H1 (cell line): ENCODE data around the gene DDA1. TPM values are rescaled to one million over a fixed set of nuclear protein-coding genes. Genes with fewer than 3 reads are reported as not detected.

ENCODE experiments used
- CTCF ChIA-PET: fragments of 300-600 bp; sonication (Branson Sonifier 250); formaldehyde crosslinking; loops from one replicate; lab custom pipeline; 2021; ENCODE audit not compliant: partially characterized antibody; lab: Charles Lee
- POLR2A ChIA-PET: fragments of 300-600 bp; sonication (Branson Sonifier 250); formaldehyde crosslinking; loops from one replicate; lab custom pipeline; 2021; ENCODE audit warnings: inconsistent platforms; ENCODE audit not compliant: partially characterized antibody; lab: Charles Lee
- DNase-seq, 2 experiments: peaks; one replicate each; pipeline versions ENCODE4 v3.0.0 to v3.0.0-alpha.2; 2010 to 2022; ENCODE audit warnings: low spot score in 2 of 2, low read depth in 1 of 2, mixed read lengths in 1 of 2
- FAIRE-seq: peaks from 2 replicates; lab custom pipeline; 2011; peaks lifted over from hg19 to GRCh38; lab: Jason Lieb, UNC
- H2AFZ ChIP-seq: 2 replicates; pipeline ENCODE4 v1.8.1; 2012; ENCODE audit warnings: low read length, inconsistent platforms
- H2AK5ac ChIP-seq: 2 replicates; pipeline ENCODE4 v1.6.1; 2013; ENCODE audit warnings: low read depth, low read length
- H2BK120ac ChIP-seq: replicated peaks from 2 replicates; pipeline ENCODE3; 2013; ENCODE audit warnings: low read depth, low read length, inconsistent platforms
- H2BK12ac ChIP-seq: 2 replicates; pipeline ENCODE4 v1.6.1; 2013; ENCODE audit warnings: low read depth, low read length
- H2BK15ac ChIP-seq: 2 replicates; pipeline ENCODE4 v1.6.1; 2013; ENCODE audit warnings: low read length
- H2BK20ac ChIP-seq: 2 replicates; pipeline ENCODE4 v1.6.1; 2013; ENCODE audit warnings: low read length
- H2BK5ac ChIP-seq: 2 replicates; pipeline ENCODE4 v1.6.1; 2013; ENCODE audit warnings: low read depth, low read length
- H3K14ac ChIP-seq: 2 replicates; pipeline ENCODE4 v1.6.1; 2013; ENCODE audit warnings: inconsistent platforms; ENCODE audit not compliant: insufficient read length
- H3K18ac ChIP-seq: 2 replicates; pipeline ENCODE4 v1.6.1; 2013; ENCODE audit warnings: low read length; ENCODE audit errors: extremely low read depth
- H3K23ac ChIP-seq: 2 replicates; pipeline ENCODE4 v1.6.1; 2013; ENCODE audit warnings: inconsistent platforms; ENCODE audit not compliant: insufficient read length
- H3K23me2 ChIP-seq: 2 replicates; pipeline ENCODE4 v1.6.1; 2013; ENCODE audit warnings: low read depth, low read length
- H3K27ac ChIP-seq: 2 replicates; pipeline ENCODE4 v1.6.1; 2011; ENCODE audit warnings: low read depth, low read length, inconsistent platforms
- H3K27me3 ChIP-seq, 4 experiments: replicated peaks in 1 of 4; 1 replicate in 1 of 4; 2 replicates in 3 of 4; pipeline versions ENCODE4 v1.6.1 to v1.8.1; 2011 to 2013; ENCODE audit warnings: low read length in 3 of 4, mild to moderate bottlenecking in 3 of 4, inconsistent platforms in 2 of 4, mixed read lengths in 2 of 4, moderate library complexity in 1 of 4; ENCODE audit not compliant: control insufficient read depth in 3 of 4, insufficient read depth in 3 of 4; ENCODE audit errors: extremely low read depth in 1 of 4
- H3K36me3 ChIP-seq, 4 experiments: 2 replicates each; pipeline versions ENCODE4 v1.6.1 to v1.8.1; 2011 to 2013; ENCODE audit warnings: mild to moderate bottlenecking in 4 of 4, low read length in 3 of 4, moderate library complexity in 2 of 4, control low read depth in 1 of 4, inconsistent platforms in 1 of 4; ENCODE audit not compliant: insufficient read depth in 4 of 4, control insufficient read depth in 2 of 4
- H3K4ac ChIP-seq: replicated peaks from 2 replicates; pipeline ENCODE3; 2013; ENCODE audit warnings: low read length, low read depth, mixed read lengths, inconsistent platforms; ENCODE audit not compliant: insufficient read length
- H3K4me1 ChIP-seq, 4 experiments: replicated peaks in 1 of 4; 1 replicate in 1 of 4; 2 replicates in 3 of 4; pipeline versions ENCODE4 v1.6.1 to v1.8.1; 2011 to 2013; ENCODE audit warnings: low read length in 3 of 4, inconsistent platforms in 2 of 4, mixed read lengths in 1 of 4; ENCODE audit not compliant: insufficient read depth in 4 of 4, control insufficient read depth in 3 of 4
- H3K4me2 ChIP-seq, 2 experiments: 2 replicates each; pipeline versions ENCODE4 v1.6.1 to v1.8.1; 2011 to 2013; ENCODE audit warnings: low read depth in 2 of 2, low read length in 2 of 2, control low read depth in 1 of 2, inconsistent platforms in 1 of 2, mild to moderate bottlenecking in 1 of 2; ENCODE audit not compliant: insufficient read depth in 1 of 2
- H3K4me3 ChIP-seq, 4 experiments: fragments of 200-600, 300-600 bp in 1 of 4; sonication (generic), shearing (Covaris generic), sonication (Bioruptor Twin) in 1 of 4; 2 replicates each; pipeline versions ENCODE4 v1.5.1 to v1.8.1; 2011 to 2016; ENCODE audit warnings: low read length in 4 of 4, low read depth in 3 of 4, control low read depth in 2 of 4, inconsistent platforms in 2 of 4, mild to moderate bottlenecking in 2 of 4, mixed read lengths in 1 of 4, moderate library complexity in 1 of 4; ENCODE audit not compliant: insufficient read depth in 2 of 4; ENCODE audit errors: extremely low read depth in 1 of 4
- H3K56ac ChIP-seq: replicated peaks from 2 replicates; pipeline ENCODE3; 2013; ENCODE audit warnings: low read depth, mild to moderate bottlenecking, mixed read lengths, low read length, inconsistent platforms; ENCODE audit not compliant: insufficient read length
- H3K79me1 ChIP-seq: 2 replicates; pipeline ENCODE4 v1.6.1; 2013; ENCODE audit warnings: low read depth, low read length, control low read depth
- H3K79me2 ChIP-seq, 2 experiments: 2 replicates each; pipeline versions ENCODE4 v1.6.1 to v1.8.1; 2012 to 2013; ENCODE audit warnings: low read length in 2 of 2, mild to moderate bottlenecking in 2 of 2, inconsistent platforms in 1 of 2; ENCODE audit not compliant: insufficient read depth in 2 of 2, control insufficient read depth in 1 of 2
- H3K9ac ChIP-seq, 4 experiments: replicated peaks in 1 of 4; 1 replicate in 1 of 4; 2 replicates in 3 of 4; pipeline versions ENCODE4 v1.6.1 to v1.8.1; 2011 to 2013; ENCODE audit warnings: low read depth in 3 of 4, low read length in 3 of 4, control low read depth in 2 of 4, mild to moderate bottlenecking in 2 of 4, moderate library complexity in 2 of 4, inconsistent platforms in 1 of 4; ENCODE audit errors: extremely low read depth in 1 of 4
- H3K9me3 ChIP-seq, 2 experiments: 2 replicates each; pipeline versions ENCODE4 v1.6.1 to v1.8.1; 2012 to 2013; ENCODE audit warnings: mild to moderate bottlenecking in 2 of 2, moderate library complexity in 2 of 2, control low read depth in 1 of 2, inconsistent platforms in 1 of 2, low read depth in 1 of 2, low read length in 1 of 2, mixed read lengths in 1 of 2; ENCODE audit not compliant: insufficient read depth in 2 of 2
- H4K20me1 ChIP-seq, 2 experiments: replicated peaks in 1 of 2; 2 replicates each; pipeline versions ENCODE3 to v1.8.1; 2011 to 2013; ENCODE audit warnings: inconsistent platforms in 2 of 2, low read length in 2 of 2, mild to moderate bottlenecking in 1 of 2; ENCODE audit not compliant: insufficient read depth in 2 of 2, control insufficient read depth in 1 of 2
- H4K5ac ChIP-seq: 2 replicates; pipeline ENCODE4 v1.6.1; 2013; ENCODE audit warnings: low read length, low read depth, mixed read lengths, inconsistent platforms; ENCODE audit not compliant: insufficient read length
- H4K8ac ChIP-seq: 2 replicates; pipeline ENCODE4 v1.8.0; 2013; ENCODE audit warnings: mild to moderate bottlenecking, moderate library complexity, low read length, inconsistent platforms; ENCODE audit not compliant: insufficient read depth; ENCODE audit errors: extremely low read depth
- H4K91ac ChIP-seq: replicated peaks from 2 replicates; pipeline ENCODE3; 2013; ENCODE audit warnings: low read length, mixed read lengths, inconsistent platforms; ENCODE audit not compliant: insufficient read length
- CBX5 ChIP-seq: fragments of 300-800, 300-1000 bp; sonication (generic); IDR thresholded peaks from 2 replicates; pipeline ENCODE4 v1.7.1; 2016; ENCODE audit warnings: antibody characterized with exemption, low read length, low read depth
- CHD2 ChIP-seq: IDR thresholded peaks from 2 replicates; pipeline ENCODE4 v1.6.1; 2012; ENCODE audit warnings: low read length, improper control_type of control experiment
- KDM1A ChIP-seq: fragments of 200-600, 300-600 bp; sonication (generic); IDR thresholded peaks from 2 replicates; pipeline ENCODE4 v1.7.1; 2016; ENCODE audit warnings: mild to moderate bottlenecking, low read length, borderline replicate concordance
- TAF1 ChIP-seq: IDR thresholded peaks from 2 replicates; pipeline ENCODE4 v1.6.1; 2011; ENCODE audit warnings: mild to moderate bottlenecking, low read depth, low read length
- WGBS, 2 experiments: shearing (Covaris generic) in 1 of 2; methylation state at CpG; one replicate each; pipeline versions ENCODE4 v1.1.6 to v1.1.7; 2013 to 2015; ENCODE audit warnings: low lambda C conversion rate in 2 of 2, mixed read lengths in 2 of 2, inconsistent platforms in 1 of 2, low coverage in 1 of 2, missing lambda C conversion rate in 1 of 2; ENCODE audit not compliant: insufficient replicate concordance in 2 of 2, insufficient coverage in 1 of 2, insufficient read length in 1 of 2; ENCODE audit errors: extremely low coverage in 1 of 2, missing lambda C conversion rate in 1 of 2; 5-methylcytosine and 5-hydroxymethylcytosine counted together
- polyA plus RNA-seq, 7 experiments: library from polyadenylated mRNA; depleted of rRNA in 3 of 7; stranded (reverse) in 5 of 7; unstranded in 2 of 7; fragments of >200 nt in 5 of 7; fragments of 200-250 nt in 2 of 7; gene quantifications; 1 replicate in 5 of 7; 2 replicates in 1 of 7; 4 replicates in 1 of 7; pipeline versions ENCODE4 v1.2.1 to v1.2.3, GENCODE V29; 2011 to 2013; ENCODE audit warnings: missing spikeins in 2 of 7, mixed read lengths in 2 of 7
- total RNA-seq: library from RNA; stranded (reverse); fragmentation: NEBNext Ultra II Directional; extraction: Animal tissue kit (Norgen Biotek cat#: 25700); gene quantifications from 2 replicates; pipeline ENCODE4 v1.2.1, GENCODE V29; 2021

Gene DDA1
- total and polyA plus RNA-seq, 2 of the 8 experiments (the other 6 are each of a cell fraction or from before 2014, with no cell fraction given) = 29.2 to 34.5 TPM

DNA sequence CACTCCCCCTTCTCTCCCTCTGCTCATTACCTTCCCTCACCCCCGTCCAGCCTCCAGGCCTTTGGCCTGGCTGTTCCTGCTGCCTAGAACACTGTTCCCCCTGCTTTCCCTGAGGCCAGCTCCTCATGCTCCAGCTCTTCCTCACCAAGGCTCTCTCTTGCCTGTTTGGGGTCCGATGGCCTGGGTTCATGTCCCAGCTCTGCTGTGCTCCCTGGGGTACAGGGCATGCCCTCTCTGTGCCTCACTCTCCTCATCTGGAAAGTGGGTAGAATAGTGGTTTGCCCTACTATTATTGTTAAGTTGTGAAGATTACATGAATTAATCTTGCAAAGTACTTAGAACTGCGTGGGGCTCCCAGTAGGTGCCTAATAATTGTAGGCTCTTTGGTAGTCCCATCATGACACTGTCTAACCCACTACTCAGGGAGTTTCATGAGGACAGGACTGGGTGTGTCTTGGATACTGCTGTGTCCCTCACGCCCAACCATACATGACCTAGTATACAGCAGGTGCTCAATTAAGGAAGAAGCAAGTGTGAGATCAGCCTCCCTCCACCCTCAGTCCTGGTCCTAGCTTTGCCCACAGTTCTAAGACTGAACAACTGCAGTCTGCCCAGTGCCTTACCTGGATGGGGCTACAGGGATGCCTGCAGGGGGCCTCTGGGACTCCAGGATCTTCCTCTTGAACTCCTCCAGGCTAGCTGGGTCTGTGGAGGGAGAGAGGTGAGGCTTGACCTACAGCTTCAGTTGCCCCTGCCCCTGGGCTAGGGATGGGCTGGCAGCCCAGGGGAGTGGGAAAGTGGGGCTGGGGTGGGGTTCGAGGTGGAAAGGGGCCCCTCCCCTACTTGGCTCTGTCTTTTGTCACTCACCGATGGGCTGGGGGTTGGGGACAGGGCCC is 50.8 kb downstream of the DDA1 start:
- Histone ChIP-seq H3K4ac (peak overlapping the region; percentile 38), H3K23me2 (peaks cover 2% of the 10 kb centered on the region; the same call in 1 of the 2 replicates), H3K27ac (no peak overlapping the region), H3K56ac (no peak overlapping the region), H4K20me1 (no peaks in the 10 kb centered on the region), H3K18ac (no peak overlapping the region), H3K36me3 (no peaks in the 10 kb centered on the region), H2AFZ (no peak overlapping the region), H3K9ac (no peak overlapping the region), H3K4me2 (no peak overlapping the region), H3K79me2 (no peaks in the 10 kb centered on the region), H3K14ac (no peak overlapping the region), H3K4me3 (no peak overlapping the region), H4K5ac (no peak overlapping the region), H4K91ac (peak overlapping the region; percentile 74), H2BK5ac (no peak overlapping the region), H3K23ac (no peak overlapping the region), H3K4me1 (no peaks in the 10 kb centered on the region), H2BK12ac (no peak overlapping the region), H2BK120ac (no peak overlapping the region), H3K79me1 (no peaks in the 10 kb centered on the region), H2BK20ac (no peak overlapping the region), H3K27me3 (no peaks in the 10 kb centered on the region), H3K9me3 (no peaks in the 10 kb centered on the region), H4K8ac (no peak overlapping the region), H2BK15ac (peak overlapping the region; percentile 95; the same call in 1 of the 2 replicates)
- DNase-seq (no peak), FAIRE-seq (no peak)
- CTCF ChIA-PET = interaction anchor here (0.7 to 5.9 kb wide), 5 partner anchors 11 to 30 kb away, joined by 3 to 30 read pairs (median 4); no protein-coding TSS in a partner anchor
- 85% methylated on average over 5 of the region's 6 CpGs; no CpG with 5 or more reads in 1 of the 2 experiments for WGBS, 2 experiments
- POLR2A ChIA-PET = no interaction called here
- no peak for TF ChIP-seq CHD2
- TF ChIP-seq KDM1A = peak; percentile 40; the same call in 1 of the 2 replicates
- TF ChIP-seq CBX5 = no peak
- no peak for TF ChIP-seq TAF1
- TF ChIP-seq, all 59 proteins: peak for 1
- H2AK5ac ChIP-seq = no peak overlapping the region
